Hepatocyte (in vitro differentiated cells): ENCODE results near the gene CP.

Source experiments
- CTCF ChIP-seq: fragments of 200-600 bp; sonication (generic); IDR thresholded peaks from 2 replicates; pipeline ENCODE4 v1.5.1; 2016; ENCODE audit warnings: antibody characterized with exemption, mild to moderate bottlenecking; ENCODE audit not compliant: poor library complexity
- EZH2 ChIP-seq: fragments of 200-600 bp; sonication (generic); IDR thresholded peaks from 2 replicates; pipeline ENCODE4 v1.6.1; 2016; ENCODE audit warnings: antibody characterized with exemption, mild to moderate bottlenecking, borderline replicate concordance
- EZH2phosphoT487 ChIP-seq: fragments of 200-600 bp; sonication (generic); IDR thresholded peaks from one replicate; pipeline ENCODE4 v1.6.1; 2018; ENCODE audit warnings: antibody characterized with exemption, mild to moderate bottlenecking, low read depth, moderate library complexity; ENCODE audit not compliant: unreplicated experiment, severe bottlenecking

- no peak for TF ChIP-seq CTCF
- no peak for TF ChIP-seq EZH2phosphoT487
- no peak for TF ChIP-seq EZH2
Measured at GRCh38 chr3:149203758-149204157, 17.9 kb downstream of the CP start.
